Right atrium auricular region (tissue), 2 donors: ENCODE results near the gene CABLES2. TPM values are rescaled to one million over a fixed set of nuclear protein-coding genes. Genes with fewer than 3 reads are reported as not detected.

Experiments
- DNase-seq: peaks from one replicate; pipeline ENCODE4 v3.0.0-alpha.2; 2019; ENCODE audit warnings: low spot score
- H3K27ac ChIP-seq, 2 donors: fragments of 200-600 bp; sonication (generic); 1 replicate in 1 of 2; 2 replicates in 1 of 2; pipeline ENCODE4 v1.5.1; 2016 to 2019
- H3K27me3 ChIP-seq, 2 donors: fragments of 200-600 bp; sonication (generic); one replicate each; pipeline versions ENCODE4 v1.5.1 to v1.6.0; 2017 to 2019
- H3K36me3 ChIP-seq: fragments of 200-600 bp; sonication (generic); one replicate; pipeline ENCODE4 v1.5.1; 2016
- H3K4me1 ChIP-seq, 2 donors: fragments of 200-600 bp; sonication (generic); one replicate each; pipeline versions ENCODE4 v1.5.1 to v1.6.0; 2017 to 2019
- H3K4me3 ChIP-seq, 2 donors: fragments of 200-600 bp; sonication (generic); 1 replicate in 1 of 2; 2 replicates in 1 of 2; pipeline ENCODE4 v1.5.1; 2017 to 2019; ENCODE audit warnings: mild to moderate bottlenecking in 1 of 2, moderate library complexity in 1 of 2
- H3K9me3 ChIP-seq, 2 donors: fragments of 200-600 bp; sonication (generic); one replicate each; pipeline ENCODE4 v1.5.1; 2019
- CTCF ChIP-seq, 2 donors: fragments of 200-600 bp; sonication (generic); IDR thresholded peaks; one replicate each; pipeline ENCODE4 v1.5.1; 2019; ENCODE audit warnings: antibody characterized with exemption in 2 of 2
- total RNA-seq, 2 donors: library from RNA; depleted of rRNA; stranded (reverse); fragments of >200 nt; gene quantifications; one replicate each; pipeline ENCODE4 v1.1.0, GENCODE V29; 2016

The CABLES2 gene
- total RNA-seq, 2 donors from 2014 or later, result 10.8 to 17.7 TPM

GRCh38 chr20:62392077-62392418 is 15.0 kb downstream of the CABLES2 start:
- Histone ChIP-seq H3K4me1 (peaks cover 0 to 10% of the 10 kb centered on the region in 2 donors), H3K27ac (no peak overlapping the region), H3K36me3 (peaks cover 60% of the 10 kb centered on the region), H3K9me3 (no peaks in the 10 kb centered on the region), H3K27me3 (no peaks in the 10 kb centered on the region), H3K4me3 (no peak overlapping the region)
- no peak for DNase-seq
- TF ChIP-seq CTCF (IDR thresholded peaks at IDR 0.05), result no peak

- H3K4me1 ChIP-seq, result peaks cover 0 to 10% of the 10 kb centered on the region in 2 donors
- H3K36me3 ChIP-seq, result peaks cover 59% of the 10 kb centered on the region
- TF ChIP-seq CTCF (IDR thresholded peaks at IDR 0.05), result no peak
- no peaks in the 10 kb centered on the region for H3K27me3 ChIP-seq
- no peak overlapping the region for H3K27ac ChIP-seq
- H3K4me3 ChIP-seq, result no peak overlapping the region
- no peaks in the 10 kb centered on the region for H3K9me3 ChIP-seq
- DNase-seq, result no peak
Measured at GRCh38 chr20:62391165-62392076, 15.7 kb downstream of the CABLES2 start.

- H3K27ac ChIP-seq, result no peak overlapping the region
- no peak for TF ChIP-seq CTCF (IDR thresholded peaks at IDR 0.05)
- no peak for DNase-seq
- no peaks in the 10 kb centered on the region for H3K9me3 ChIP-seq
- no peak overlapping the region for H3K4me3 ChIP-seq
- no peaks in the 10 kb centered on the region for H3K27me3 ChIP-seq
- peaks cover 51% of the 10 kb centered on the region for H3K36me3 ChIP-seq
- H3K4me1 ChIP-seq, result peaks cover 0 to 19% of the 10 kb centered on the region in 2 donors
Measured at GRCh38 chr20:62390317-62391164, 16.5 kb downstream of the CABLES2 start.

- Histone ChIP-seq H3K9me3 (no peaks in the 10 kb centered on the region), H3K36me3 (peaks cover 51% of the 10 kb centered on the region)
- TF ChIP-seq CTCF (IDR thresholded peaks at IDR 0.05), result no peak
Measured at GRCh38 chr20:62389601-62390087, 17.4 kb downstream of the CABLES2 start.

GRCh38 chr20:62388839-62389600 is 18.1 kb downstream of the CABLES2 start:
- peaks cover 44% of the 10 kb centered on the region for H3K36me3 ChIP-seq
- no peak for TF ChIP-seq CTCF (IDR thresholded peaks at IDR 0.05)
- H3K4me1 ChIP-seq, result peaks cover 0 to 25% of the 10 kb centered on the region in 2 donors
- DNase-seq, result no peak
- H3K27me3 ChIP-seq, result no peaks in the 10 kb centered on the region
- no peak overlapping the region for H3K4me3 ChIP-seq
- H3K9me3 ChIP-seq, result no peaks in the 10 kb centered on the region
- no peak overlapping the region for H3K27ac ChIP-seq

More at GRCh38 chr20:62389601-62390087, 17.4 kb downstream of the CABLES2 start:
- Histone ChIP-seq H3K4me3 (no peak overlapping the region), H3K4me1 (peaks cover 0 to 25% of the 10 kb centered on the region in 2 donors), H3K27ac (no peak overlapping the region), H3K27me3 (no peaks in the 10 kb centered on the region)
- DNase-seq, result no peak
